ENCODE results near the gene CCDC184.
"Not testable (repeated sequence)": the region's sequence is repeated elsewhere in the genome, so short reads cannot be mapped to it uniquely, and the experiment has no call there.

The CCDC184 gene

DNA sequence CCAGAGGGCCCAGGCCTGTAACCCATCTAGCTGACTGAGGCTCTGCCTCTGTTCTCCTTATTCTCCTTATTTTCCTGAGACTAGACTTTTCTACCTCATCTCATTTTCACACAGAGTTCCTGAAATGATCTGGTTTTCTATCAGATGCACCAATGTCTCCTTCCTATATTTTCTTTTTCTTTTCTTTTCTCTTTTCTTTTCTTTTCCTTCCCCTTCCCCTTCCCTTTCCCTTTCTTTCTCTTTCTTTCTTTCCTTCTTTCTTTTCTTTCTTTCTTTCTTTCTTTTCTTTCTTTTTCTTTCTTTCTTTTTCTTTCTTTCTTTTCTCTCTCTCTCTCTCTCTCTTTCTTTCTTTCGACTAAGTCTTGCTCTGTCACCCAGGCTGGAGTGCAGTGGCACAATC is 3.0 kb upstream of the CCDC184 start:
- DNase-seq = no peak

DNA sequence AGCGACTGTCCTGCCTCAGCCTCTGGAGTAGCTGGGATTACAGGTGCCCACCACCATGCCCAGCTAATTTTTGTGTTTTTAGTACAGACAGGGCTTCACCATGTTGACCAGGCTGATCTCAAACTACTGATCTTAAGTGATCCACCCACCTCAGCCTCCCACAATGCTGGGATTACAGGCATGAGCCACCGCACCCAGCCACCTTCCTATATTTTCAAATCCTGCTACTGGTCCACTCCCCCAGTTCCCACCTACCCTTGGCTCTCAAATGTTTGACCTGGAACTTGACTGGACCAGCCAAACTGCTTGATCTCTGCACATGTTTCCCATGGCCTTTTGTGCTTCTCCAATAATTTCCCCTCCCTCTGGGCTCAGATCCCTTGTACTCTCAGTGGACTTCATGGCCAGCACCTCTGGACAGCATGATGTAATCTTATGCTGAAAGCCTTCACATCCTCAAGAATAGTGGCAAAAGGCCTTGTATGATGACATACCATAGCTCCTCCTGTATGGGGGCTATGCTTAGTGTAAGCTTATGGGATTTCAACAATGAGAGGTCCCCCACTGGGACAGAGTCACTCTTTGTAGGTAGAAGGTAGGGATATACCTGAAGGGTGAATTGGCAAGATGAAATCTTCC is 2.5 kb upstream of the CCDC184 start:
- no peak for DNase-seq

DNA sequence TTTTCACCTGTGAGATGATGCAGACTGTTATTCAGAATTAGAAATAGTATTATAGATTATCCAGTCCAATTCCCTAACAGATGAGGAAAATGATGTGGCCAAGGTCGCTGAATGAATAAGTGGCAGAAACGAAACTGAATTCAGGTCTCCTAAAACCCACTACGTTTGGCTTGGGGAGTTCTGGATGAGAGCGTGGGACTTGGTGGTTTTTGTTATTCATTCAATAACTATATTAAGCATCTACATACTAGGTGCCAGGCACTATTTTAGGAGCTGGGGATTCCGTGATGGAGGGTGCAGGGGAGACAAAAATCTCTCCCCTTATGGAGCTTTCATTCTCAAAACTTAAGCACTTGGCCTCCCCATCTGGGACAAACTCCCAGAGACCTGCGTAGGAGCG is 813 bp upstream of the CCDC184 start:
- DNase-seq = no peak

DNA sequence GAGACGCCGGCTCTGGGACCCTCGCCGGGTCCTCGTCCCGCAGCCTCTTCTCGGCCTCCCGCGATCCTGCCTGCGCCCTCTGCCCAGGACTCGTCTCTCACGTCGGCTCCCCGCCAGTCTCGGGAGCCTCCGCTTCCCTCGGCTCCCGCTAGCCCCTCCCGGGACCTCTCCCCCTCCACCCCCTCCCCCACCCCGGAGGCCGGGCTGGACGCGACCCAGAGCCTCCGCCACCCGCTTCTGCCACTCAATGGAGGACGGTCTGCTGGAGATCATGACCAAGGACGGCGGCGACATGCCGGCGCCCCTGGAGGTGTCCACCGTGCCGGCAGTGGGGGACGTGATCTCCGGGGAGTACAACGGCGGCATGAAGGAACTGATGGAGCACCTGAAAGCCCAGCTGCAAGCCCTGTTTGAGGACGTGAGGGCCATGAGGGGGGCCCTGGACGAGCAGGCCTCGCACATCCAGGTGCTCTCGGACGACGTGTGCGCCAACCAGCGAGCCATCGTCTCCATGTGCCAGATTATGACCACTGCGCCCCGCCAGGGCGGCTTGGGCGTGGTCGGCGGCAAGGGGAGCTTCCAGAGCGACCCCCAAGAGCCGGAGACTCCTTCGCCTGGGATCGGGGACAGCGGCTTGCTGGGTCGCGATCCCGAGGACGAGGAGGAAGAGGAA is 568 bp downstream of the CCDC184 start:
- DNase-seq = no peak

DNA sequence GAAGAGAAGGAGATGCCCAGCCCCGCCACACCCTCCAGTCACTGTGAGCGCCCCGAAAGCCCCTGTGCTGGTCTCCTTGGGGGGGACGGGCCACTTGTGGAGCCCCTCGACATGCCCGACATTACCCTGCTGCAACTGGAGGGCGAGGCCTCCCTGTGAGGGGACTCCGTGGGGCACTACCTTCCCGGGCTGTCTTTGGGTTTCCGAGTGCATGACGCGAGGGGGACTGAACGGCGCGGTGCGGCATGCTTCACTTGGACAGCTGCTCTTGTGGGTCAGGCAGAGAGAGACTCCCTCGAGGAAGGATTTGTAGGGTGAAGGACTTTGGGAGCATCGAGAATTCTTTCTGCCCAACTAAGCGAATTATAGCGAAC is 1.1 kb downstream of the CCDC184 start:
- DNase-seq = no peak

DNA sequence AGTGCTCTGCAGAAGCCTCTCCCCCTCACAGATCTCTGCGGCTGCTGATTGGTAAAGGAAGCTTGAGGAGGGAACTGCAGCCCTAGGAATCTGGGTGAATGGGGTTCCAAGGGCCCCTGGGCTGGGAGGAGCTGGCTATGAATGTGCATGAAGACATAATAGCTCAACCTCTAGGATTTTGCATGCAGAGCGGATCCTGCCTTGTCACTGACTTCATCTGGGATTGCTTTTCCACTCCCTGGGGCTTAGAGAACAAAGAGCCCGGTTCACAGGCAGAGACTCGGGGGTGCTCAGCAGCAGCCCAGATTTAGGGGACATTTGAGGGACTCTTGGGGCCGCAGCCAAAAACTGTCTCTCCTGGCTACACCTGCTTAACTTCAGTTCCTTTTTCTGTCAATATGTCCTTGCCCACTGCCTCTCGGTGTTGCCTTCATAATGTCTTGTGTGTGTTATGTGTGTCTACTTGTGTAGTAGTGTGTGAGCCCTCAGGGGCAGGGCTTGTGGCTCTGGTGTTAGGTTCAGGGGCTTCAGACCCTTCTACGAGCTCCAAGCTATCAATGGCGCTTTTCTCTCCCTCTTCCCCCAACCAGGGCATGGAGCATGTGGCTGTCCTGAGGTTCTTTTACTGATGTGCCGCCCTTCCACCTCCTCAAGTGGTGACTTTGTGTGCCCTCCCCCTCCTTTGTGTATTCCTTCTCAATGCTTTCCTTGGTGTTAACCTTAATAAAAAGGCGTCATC is 1.9 kb downstream of the CCDC184 start:
- DNase-seq = no peak

DNA sequence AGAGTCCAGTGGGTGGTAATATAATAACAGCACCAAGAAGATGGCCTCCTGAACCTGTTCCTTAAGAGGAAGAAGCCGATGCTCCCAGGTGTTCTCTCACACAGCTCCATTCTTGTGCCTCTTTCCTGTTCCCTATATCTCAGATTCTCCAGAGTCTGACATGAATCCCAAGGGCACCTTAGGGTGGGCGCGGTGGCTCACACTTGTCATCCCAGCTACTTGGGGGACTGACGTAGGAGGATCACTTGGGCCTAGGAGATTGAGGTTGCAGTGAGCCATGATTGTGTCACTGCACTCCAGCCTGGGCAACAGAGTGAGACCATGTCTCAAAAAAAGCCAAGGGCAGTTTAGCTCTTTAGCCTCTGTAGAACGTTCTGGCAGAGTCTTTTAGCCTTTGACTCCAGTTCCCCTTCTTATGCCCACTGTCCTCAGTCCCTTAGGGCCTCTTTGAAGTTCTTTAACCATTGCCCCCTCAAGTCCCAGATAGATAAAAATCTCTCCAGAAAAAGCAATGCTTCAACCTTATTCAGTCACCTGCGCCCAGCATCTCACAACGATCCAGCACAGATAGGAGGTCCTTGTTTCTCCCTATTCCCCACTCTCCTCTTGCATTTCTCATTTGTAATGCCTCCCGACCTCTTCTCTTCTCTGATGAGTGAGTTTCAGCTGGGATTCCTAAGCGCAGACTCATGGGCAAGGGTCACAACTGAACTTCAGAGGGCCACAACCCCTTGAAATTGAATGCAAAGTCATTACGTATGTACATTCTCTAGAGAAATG is 4.7 kb downstream of the CCDC184 start:
- no peak for DNase-seq

DNA sequence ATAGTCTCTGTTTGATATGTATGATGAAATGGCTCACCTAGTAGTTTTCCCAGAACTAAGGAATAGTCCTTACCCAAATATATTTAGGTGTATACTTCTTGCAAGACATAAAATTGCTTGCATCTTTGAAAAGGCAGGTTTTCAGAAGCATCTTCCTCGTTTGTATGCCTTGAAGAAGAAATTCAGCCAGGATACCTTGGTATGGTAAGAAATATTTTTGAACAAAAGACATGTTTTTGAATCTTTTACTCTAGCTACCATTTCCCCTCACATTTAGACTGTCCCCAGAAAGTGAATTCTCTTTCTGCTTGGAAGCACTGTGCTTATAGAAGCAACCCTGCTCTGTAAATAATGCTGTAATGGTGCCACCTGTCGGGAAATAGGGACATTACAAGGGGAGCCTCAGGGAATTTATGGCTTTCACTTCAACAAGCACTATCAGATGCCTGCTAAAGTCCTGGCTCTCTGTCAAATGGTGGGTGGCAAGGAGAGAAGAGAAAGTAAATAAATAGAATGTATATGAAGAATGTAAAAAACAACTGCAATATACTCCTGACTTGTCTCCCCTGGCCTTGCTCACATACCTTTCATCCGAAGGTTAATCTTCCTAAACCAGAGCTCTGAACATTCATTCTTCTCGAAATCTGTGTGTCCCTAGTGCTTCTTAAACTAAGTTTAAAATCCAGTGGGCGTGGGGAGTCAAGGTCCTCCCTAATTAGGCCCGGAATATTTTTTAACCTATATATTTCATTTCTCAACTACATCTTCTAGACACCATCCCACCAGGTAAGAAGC is 6.1 kb downstream of the CCDC184 start:
- DNase-seq = peak; percentile 68

DNA sequence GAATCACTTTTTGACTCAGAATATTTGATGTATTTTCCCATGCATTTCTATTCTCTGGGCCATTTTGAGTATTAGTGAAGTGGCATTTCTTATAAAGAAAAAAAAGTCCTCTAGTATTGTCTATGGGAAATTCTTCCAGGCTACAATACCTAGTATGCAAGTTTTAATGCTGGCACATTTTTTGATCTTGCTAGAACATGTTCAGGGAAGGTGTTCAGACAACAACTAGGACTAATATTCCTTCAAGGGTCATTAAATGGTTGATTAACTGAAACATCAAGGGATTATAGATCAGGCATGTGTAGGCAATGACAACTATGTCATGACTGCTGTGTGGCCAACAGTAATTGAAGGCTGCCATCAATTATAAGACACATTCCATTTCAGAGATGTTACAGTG is 7.7 kb downstream of the CCDC184 start:
- DNase-seq = no peak

DNA sequence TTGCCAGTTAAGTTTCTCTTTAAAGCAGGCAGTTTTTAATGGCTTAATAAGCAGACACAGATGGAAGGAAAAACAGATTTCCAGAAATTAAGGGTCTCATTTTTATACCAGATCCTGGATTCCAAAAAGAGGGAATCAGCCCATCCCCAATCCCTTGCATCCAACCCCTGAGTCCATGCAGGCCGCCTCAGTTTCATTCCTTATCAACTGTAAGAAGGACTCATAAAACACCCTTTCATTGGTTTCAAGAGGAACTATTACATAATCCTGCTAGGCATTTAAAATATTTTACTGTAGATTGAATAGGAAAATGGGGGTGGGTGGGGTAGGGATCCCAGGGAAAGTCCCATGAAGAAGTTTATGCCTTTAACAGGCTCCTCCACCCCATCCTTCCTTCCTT is 9.4 kb downstream of the CCDC184 start:
- no peak for DNase-seq

DNA sequence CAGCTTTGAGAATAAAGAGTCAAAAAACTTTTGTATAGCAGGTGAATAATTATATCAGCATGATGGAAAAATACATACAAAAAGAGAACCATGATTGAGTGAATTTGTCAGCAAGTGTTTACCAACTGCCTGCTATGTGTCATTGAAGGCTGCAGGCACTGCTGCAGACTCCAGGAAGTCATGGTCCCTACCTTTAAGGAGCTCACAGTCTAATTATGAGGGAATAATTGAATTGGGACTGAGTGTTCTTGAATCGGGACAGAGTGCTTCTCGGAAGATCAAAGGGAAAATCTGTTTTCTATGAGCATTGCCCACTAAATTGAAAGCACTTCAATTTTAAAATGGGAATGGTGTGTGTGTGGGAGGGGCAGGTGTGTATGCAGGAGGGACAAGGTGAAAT is 10.2 kb downstream of the CCDC184 start:
- no peak for DNase-seq

DNA sequence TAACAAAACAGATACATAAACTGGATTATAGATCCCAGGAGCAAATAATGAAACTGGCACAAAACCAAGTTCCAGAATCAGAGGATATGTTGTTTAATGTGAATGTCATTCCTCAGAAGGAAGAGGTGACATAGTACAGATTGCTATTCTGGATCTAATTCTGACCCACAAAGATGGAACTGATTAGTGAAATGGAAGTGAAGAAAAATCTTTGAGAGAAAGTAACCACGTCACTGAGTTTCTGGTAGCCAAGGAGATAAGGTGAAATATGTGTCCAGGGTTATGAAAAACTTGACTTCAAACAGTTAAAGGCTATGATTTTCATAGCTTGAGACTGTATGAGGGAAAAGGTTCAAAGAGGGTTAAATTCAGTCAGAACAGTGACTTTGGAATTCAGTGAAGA is 11.4 kb downstream of the CCDC184 start:
- no peak for DNase-seq

DNA sequence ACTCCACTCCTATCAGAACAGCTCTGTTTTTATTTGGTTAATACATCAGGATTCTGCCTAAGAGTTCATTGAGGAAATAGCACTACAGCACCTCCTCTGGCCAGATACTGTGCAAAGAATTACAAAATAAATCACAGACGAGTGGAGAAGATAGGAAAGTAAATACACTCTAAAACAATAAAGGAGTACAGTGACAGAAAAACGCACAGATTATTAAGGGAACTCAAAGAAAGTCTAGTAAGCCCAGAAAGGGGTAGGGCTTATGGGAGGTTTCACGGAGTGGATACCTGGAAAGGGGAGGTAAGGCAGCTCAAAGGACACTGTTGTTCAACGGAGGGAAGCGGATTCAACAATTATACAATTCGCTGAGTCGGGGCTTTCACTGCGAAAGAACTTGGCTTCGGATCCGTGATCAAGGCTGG is 14.1 kb downstream of the CCDC184 start:
- no peak for DNase-seq

DNA sequence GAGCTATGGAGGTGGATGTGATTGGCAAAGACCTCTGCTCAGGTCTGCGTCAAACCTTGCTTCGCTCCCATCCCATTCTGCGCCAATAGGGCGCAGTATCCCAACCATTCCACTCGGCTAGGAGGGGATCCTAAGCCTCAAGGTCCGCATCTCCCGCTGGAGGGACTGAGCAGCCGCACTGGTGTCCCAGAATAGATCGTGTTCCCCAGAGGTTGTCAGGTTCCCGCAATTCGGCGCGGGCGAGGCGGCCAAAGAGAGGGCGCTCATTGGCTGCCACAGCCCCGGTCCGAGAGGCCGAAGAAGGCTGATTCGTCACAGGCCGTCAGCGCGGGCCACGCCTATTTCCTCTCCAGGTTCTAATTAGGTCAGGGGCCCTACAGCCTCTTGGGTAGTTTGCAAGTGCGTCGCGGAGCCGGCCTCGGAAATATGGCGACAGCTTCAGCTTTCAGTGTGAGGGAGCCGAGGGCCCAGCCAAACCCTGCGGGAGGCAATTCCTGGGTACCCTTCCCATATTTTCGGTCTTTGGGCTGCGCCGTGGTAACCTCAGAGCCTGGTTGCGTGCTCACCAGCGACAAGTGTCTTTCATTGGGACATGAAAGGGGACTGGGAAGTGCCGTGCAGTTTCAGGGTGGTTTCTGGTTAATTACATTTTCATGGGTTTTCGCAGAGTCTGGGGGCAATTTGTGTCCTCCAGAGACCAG is 14.7 kb downstream of the CCDC184 start:
- DNase-seq = peak; percentile 86

DNA sequence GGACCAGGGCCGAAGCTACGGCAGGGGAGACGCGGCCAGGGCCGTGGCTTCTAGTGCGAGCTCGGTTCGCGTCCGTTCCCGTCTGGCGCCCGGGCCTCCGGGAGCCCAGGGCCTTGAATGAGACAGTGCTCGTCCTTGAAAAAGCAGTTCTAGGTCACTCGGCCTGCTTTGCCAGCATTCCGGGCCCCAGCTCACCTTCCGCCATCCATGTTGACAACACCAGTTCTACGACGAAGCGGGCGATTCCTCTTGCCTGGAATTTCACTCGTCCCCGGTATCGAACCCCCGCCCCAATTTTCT is 15.2 kb downstream of the CCDC184 start:
- DNase-seq = no peak

DNA sequence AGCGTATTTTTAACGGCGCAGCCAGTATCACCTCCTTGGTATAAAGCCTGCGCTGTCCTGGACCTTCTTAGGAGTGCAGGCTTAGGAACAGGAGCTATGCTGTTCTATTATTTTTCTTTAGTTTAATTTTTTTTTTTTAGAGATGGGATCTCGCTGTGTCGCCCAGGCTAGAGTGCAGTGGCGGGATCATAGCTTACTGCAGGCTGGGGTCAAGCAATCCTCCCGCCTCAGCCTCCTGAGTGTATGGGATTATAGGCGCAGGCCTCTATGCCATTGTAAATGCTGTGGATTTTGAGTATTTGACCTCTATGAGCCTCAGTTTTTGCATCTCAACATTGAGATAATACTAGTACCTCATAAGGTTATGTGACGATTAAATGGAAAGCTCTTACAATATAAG is 15.5 kb downstream of the CCDC184 start:
- no peak for DNase-seq

DNA sequence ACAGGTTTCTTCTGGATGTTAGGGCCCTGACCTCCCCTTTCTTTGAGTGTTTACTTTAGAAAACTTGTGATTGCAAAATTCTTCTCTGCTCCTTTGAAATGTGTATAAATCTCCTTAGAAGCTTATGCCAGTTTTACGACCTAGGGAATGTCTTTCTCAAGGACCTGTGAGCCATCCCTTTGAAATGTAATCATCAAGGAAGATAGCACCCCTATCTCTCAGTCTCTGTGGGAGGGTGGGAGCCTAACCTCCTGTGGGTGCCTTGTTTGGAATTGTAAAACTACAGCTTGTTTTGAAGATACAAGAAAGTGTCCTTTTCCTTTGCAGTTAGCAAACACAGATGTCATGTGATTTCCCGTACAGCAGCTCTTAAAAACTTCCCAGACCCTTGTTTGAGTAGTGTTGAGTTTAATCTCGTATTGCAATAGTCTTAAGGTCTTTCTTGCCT is 16.4 kb downstream of the CCDC184 start:
- DNase-seq = no peak

DNA sequence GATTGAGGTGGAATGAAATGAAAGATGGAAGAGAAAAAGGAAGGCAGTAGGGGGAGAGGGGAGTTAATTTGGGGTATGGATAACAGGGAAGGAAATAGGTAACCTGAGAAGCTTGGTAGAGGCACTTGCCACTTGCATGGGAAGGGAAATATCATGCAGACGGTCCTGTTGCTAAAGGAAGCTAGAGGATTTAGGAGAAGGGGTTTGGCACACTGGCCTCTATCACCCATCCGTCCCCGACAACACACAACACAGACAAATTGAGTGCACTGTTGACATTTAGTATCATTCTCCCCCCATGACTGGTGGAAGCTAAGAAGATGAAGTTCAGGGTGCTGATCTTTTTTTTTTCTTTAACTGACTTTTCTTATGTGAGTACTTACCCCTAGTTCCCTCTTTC is 17.6 kb downstream of the CCDC184 start:
- DNase-seq = no peak

DNA sequence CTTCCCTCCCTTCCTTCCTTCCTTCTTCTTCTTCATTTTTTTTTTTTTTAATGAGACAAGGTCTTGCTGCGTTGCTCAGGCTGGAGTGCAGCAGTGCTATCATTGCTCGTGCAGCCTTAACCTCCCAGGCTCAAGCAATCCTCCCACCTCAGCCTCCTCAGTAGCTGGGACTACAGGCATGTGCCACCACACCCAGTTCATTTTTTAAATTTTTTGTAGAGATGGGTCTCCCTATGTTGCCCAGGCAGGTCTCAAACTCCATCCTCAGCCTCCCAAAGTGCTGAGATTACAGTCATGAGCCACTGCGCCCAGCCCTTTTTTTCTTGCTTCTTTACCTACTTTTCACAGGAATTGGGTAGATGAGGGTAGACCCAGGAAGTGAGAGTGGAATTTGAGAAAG is 18.1 kb downstream of the CCDC184 start:
- DNase-seq = no peak

DNA sequence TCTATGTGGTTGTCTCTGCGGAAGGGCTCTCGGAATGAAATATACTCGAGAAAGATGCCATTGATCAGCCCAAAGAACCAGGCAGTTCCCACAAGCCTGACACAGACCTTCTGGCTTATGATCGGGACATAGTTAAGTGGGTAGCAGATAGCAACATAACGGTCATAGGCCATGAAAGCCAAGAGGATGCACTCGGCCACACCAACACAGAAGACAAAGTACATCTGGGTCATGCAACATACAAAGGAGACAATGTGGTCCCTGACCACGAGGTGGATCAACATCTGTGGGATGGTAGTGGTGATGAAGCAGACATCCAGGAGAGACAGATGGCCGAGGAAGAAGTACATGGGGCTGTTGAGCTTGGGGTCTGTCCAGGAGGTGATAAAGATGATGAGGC is 19.3 kb downstream of the CCDC184 start:
- DNase-seq = no peak

DNA sequence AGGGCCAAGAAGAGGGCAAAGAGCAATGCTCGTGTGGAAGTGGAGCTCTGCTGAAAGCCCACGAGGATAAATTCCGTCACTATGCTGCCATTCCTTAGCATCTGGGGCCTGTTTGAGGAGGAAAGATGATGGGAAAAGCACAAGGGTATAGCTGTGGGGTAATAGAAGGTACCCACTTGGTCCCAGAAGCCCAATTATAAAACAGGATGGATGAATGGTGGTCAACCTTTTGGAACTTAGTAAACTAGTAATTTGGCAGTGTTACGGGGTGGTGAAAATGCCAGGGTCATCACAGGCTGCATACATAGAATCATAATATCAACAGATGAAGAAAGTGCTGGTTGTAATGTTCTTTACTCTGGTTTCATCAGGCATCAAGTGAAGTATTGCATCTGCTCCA is 19.7 kb downstream of the CCDC184 start, which contains the start of gene OR10AD1:
Gene OR10AD1 (minus strand): TSS at position 101 of the 400 bp plus-strand sequence. CDS start 0 bp downstream, at position 101.
- no peak for DNase-seq

DNA sequence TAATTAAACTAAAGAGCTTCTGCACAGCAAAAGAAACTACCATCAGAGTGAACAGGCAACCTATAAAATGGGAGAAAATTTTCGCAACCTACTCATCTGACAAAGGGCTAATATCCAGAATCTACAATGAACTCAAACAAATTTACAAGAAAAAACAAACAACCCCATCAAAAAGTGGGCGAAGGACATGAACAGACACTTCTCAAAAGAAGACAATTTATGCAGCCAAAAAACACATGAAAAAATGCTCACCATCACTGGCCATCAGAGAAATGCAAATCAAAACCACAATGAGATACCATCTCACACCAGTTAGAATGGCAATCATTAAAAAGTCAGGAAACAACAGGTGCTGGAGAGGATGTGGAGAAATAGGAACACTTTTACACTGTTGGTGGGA is 26.1 kb downstream of the CCDC184 start:
- DNase-seq = not testable (repeated sequence)
